SK-N-SH treated with all-trans-retinoic acid at 6 μM for 48 hours (cell line): ENCODE results near the gene TIMM17B.
A peak's percentile ranks its signal among the peaks of the same experiment; 100 is the strongest.

Experiments
- ATAC-seq: fragments of 200-7000 bp; cut with Tn5 transposase; 3 replicates; pipeline ENCODE4 v1.9.1; 2020; ENCODE audit warnings: mild to moderate bottlenecking, moderate library complexity
- ARNTL ChIP-seq: fragments of 450-650 bp; formaldehyde crosslinking; IDR thresholded peaks from 2 replicates; pipeline ENCODE4 v1.5.0; 2020; ENCODE audit warnings: low read depth, mild to moderate bottlenecking, moderate library complexity, borderline replicate concordance
- BACH2 ChIP-seq: fragments of 250-450 bp; sonication (Bioruptor Pico); IDR thresholded peaks from 2 replicates; pipeline ENCODE4 v1.9.0; 2021; ENCODE audit warnings: mild to moderate bottlenecking, borderline replicate concordance
- CREB5 ChIP-seq: fragments of 250-450 bp; sonication (Bioruptor Pico); IDR thresholded peaks from 2 replicates; pipeline ENCODE4 v1.5.1; 2020; ENCODE audit warnings: low read depth, mild to moderate bottlenecking, moderate library complexity
- CSRNP3 ChIP-seq: fragments of 250-450 bp; sonication (Bioruptor Pico); IDR thresholded peaks from 2 replicates; pipeline ENCODE4 v1.5.1; 2021; ENCODE audit warnings: mild to moderate bottlenecking, moderate library complexity
- ESRRG ChIP-seq: fragments of 250-450 bp; sonication (Bioruptor Pico); IDR thresholded peaks from 2 replicates; pipeline ENCODE4 v1.6.1; 2021; ENCODE audit warnings: mild to moderate bottlenecking
- GLIS3 ChIP-seq: fragments of 250-450 bp; sonication (Bioruptor Pico); IDR thresholded peaks from 2 replicates; pipeline ENCODE4 v1.5.0; 2020; ENCODE audit warnings: mild to moderate bottlenecking, moderate library complexity
- ISL1 ChIP-seq: fragments of 250-450 bp; sonication (Bioruptor Pico); IDR thresholded peaks from 2 replicates; pipeline ENCODE4 v2.1.2; 2022; ENCODE audit warnings: mild to moderate bottlenecking, moderate library complexity
- PPARA ChIP-seq: fragments of 250-450 bp; sonication (Bioruptor Pico); IDR thresholded peaks from 2 replicates; pipeline ENCODE4 v1.5.0; 2020; ENCODE audit warnings: mild to moderate bottlenecking, borderline replicate concordance
- RARB ChIP-seq: fragments of 250-450 bp; sonication (Bioruptor Pico); IDR thresholded peaks from 2 replicates; pipeline ENCODE4 v1.8.0; 2021; ENCODE audit warnings: mild to moderate bottlenecking, moderate library complexity
- SNAI2 ChIP-seq: fragments of 250-450 bp; sonication (Bioruptor Pico); IDR thresholded peaks from 2 replicates; pipeline ENCODE4 v1.5.0; 2020; ENCODE audit warnings: mild to moderate bottlenecking, moderate library complexity
- TCF4 ChIP-seq: fragments of 250-450 bp; sonication (Bioruptor Pico); IDR thresholded peaks from 2 replicates; pipeline ENCODE4 v1.8.0; 2021; ENCODE audit warnings: mild to moderate bottlenecking, moderate library complexity, borderline replicate concordance
- TOX ChIP-seq: fragments of 250-450 bp; sonication (Bioruptor Pico); IDR thresholded peaks from 2 replicates; pipeline ENCODE4 v1.8.0; 2021; ENCODE audit warnings: mild to moderate bottlenecking, moderate library complexity, borderline replicate concordance
- TSHZ2 ChIP-seq: fragments of 250-450 bp; sonication (Bioruptor Pico); IDR thresholded peaks from 2 replicates; pipeline ENCODE4 v1.5.0; 2020; ENCODE audit warnings: mild to moderate bottlenecking, moderate library complexity
- ZC3H10 ChIP-seq: fragments of 250-450 bp; sonication (Bioruptor Pico); IDR thresholded peaks from 2 replicates; pipeline ENCODE4 v1.5.1; 2021; ENCODE audit warnings: mild to moderate bottlenecking, moderate library complexity
- ZFP3 ChIP-seq: fragments of 250-450 bp; sonication (Bioruptor Pico); IDR thresholded peaks from 2 replicates; pipeline ENCODE4 v1.5.0; 2020; ENCODE audit warnings: mild to moderate bottlenecking, moderate library complexity
- ZFP30 ChIP-seq: fragments of 450-650 bp; formaldehyde crosslinking; IDR thresholded peaks from 2 replicates; pipeline ENCODE4 v1.5.0; 2022; ENCODE audit warnings: mild to moderate bottlenecking, moderate library complexity
- ZNF565 ChIP-seq: fragments of 450-650 bp; formaldehyde crosslinking; conservative IDR thresholded peaks from 2 replicates; pipeline ENCODE4 v1.5.0; 2020; ENCODE audit warnings: low read depth, mild to moderate bottlenecking, moderate library complexity
- ZNF70 ChIP-seq: fragments of 450-650 bp; formaldehyde crosslinking; IDR thresholded peaks from 2 replicates; pipeline ENCODE4 v1.5.0; 2020; ENCODE audit warnings: mild to moderate bottlenecking, moderate library complexity
- TF ChIP-seq, protein P1 (sequence below): fragments of 250-450 bp; sonication (Bioruptor Pico); IDR thresholded peaks from 2 replicates; pipeline ENCODE4 v1.8.0; 2021; ENCODE audit warnings: low read depth, mild to moderate bottlenecking, moderate library complexity, borderline replicate concordance
- TF ChIP-seq, protein P2 (sequence below): fragments of 250-450 bp; sonication (Bioruptor Pico); IDR thresholded peaks from 2 replicates; pipeline ENCODE4 v1.8.0; 2020; ENCODE audit warnings: mild to moderate bottlenecking, moderate library complexity, borderline replicate concordance

Gene TIMM17B

DNA sequence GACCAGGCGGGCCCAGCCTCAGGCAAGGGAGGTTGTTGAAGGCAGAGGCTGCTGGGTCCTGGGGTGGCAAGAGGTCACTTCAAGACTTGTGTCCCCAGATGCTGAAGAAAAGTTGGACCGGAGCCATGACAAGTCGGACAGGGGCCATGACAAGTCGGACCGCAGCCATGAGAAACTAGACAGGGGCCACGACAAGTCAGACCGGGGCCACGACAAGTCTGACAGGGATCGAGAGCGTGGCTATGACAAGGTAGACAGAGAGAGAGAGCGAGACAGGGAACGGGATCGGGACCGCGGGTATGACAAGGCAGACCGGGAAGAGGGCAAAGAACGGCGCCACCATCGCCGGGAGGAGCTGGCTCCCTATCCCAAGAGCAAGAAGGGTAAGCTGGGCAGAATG lies 4.6 kb upstream of the TIMM17B start:
- ATAC-seq = no peak
- TF ChIP-seq GLIS3 = no peak
- no peak for TF ChIP-seq ZFP30 (CRISPR knock-in tag)
- no peak for TF ChIP-seq TOX (CRISPR knock-in tag)
- TF ChIP-seq ESRRG (CRISPR knock-in tag) = no peak

DNA sequence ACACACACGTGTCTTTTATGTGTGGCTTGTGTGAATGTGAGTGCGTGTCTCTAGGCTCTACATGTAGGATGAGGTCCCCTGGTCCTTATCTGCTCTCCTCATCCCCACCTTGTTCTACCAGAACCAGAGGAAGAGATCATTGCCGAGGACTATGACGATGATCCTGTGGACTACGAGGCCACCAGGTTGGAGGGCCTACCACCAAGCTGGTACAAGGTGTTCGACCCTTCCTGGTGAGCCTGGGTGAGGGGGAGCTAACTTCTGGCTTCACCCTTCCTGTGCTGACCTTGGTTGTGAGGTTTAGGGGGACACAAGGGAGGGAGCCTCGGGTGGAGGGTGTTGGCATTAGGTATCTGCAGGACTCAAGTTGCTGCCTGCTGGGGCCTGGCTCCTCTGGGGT lies 3.5 kb upstream of the TIMM17B start:
- no peak for ATAC-seq
- TF ChIP-seq, protein P1, sequence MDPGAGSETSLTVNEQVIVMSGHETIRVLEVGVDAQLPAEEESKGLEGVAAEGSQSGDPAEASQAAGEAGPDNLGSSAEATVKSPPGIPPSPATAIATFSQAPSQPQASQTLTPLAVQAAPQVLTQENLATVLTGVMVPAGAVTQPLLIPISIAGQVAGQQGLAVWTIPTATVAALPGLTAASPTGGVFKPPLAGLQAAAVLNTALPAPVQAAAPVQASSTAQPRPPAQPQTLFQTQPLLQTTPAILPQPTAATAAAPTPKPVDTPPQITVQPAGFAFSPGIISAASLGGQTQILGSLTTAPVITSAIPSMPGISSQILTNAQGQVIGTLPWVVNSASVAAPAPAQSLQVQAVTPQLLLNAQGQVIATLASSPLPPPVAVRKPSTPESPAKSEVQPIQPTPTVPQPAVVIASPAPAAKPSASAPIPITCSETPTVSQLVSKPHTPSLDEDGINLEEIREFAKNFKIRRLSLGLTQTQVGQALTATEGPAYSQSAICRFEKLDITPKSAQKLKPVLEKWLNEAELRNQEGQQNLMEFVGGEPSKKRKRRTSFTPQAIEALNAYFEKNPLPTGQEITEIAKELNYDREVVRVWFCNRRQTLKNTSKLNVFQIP = no peak
- TF ChIP-seq RARB (CRISPR knock-in tag) (no peak), ZNF70 (no peak), ZFP30 (CRISPR knock-in tag) (no peak), ISL1 (CRISPR knock-in tag) (no peak)

GRCh38 chrX:48899078-48899410 lies 1.5 kb upstream of the TIMM17B start:
- no peak for ATAC-seq
- TF ChIP-seq TSHZ2 (CRISPR knock-in tag) (no peak), ZFP30 (CRISPR knock-in tag) (no peak), CREB5 (CRISPR knock-in tag) (no peak), SNAI2 (CRISPR knock-in tag) (no peak), PPARA (no peak), RARB (CRISPR knock-in tag) (no peak), ISL1 (CRISPR knock-in tag) (no peak), ARNTL (CRISPR knock-in tag) (no peak)
- TF ChIP-seq, protein P1 = no peak
- TF ChIP-seq, protein P2, sequence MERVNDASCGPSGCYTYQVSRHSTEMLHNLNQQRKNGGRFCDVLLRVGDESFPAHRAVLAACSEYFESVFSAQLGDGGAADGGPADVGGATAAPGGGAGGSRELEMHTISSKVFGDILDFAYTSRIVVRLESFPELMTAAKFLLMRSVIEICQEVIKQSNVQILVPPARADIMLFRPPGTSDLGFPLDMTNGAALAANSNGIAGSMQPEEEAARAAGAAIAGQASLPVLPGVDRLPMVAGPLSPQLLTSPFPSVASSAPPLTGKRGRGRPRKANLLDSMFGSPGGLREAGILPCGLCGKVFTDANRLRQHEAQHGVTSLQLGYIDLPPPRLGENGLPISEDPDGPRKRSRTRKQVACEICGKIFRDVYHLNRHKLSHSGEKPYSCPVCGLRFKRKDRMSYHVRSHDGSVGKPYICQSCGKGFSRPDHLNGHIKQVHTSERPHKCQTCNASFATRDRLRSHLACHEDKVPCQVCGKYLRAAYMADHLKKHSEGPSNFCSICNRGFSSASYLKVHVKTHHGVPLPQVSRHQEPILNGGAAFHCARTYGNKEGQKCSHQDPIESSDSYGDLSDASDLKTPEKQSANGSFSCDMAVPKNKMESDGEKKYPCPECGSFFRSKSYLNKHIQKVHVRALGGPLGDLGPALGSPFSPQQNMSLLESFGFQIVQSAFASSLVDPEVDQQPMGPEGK (CRISPR knock-in tag) = no peak

DNA sequence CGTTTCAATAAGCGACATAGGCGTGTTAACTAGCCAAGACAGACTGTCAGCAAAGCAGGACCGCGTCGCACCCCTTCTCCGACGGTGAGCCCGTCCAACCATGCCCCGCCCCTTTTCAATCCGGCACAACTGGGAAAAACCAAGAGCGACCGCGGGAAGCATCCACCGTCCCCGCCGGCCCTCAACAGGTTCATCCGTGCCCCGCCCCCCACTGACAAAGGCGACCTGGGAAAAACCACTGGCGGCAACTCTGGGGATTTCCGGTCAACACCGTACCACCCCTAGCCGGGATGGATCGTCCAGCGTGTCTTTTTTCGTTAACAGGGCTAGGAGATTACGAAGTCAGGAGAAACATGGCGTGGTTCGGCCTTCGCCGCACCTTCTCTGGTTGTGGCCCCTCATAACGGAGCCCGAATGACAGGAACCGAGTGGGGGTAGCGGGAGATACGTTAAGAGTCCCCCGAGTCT lies 377 bp downstream of the TIMM17B start:
- peak; percentile 62 for ATAC-seq
- no peak for TF ChIP-seq ZNF565 (CRISPR knock-in tag)
- TF ChIP-seq PPARA = no peak
- TF ChIP-seq ZC3H10 = no peak
- no peak for TF ChIP-seq TSHZ2 (CRISPR knock-in tag)
- no peak for TF ChIP-seq SNAI2 (CRISPR knock-in tag)
- TF ChIP-seq ARNTL (CRISPR knock-in tag) = no peak
- no peak for TF ChIP-seq GLIS3
- no peak for TF ChIP-seq CSRNP3
- no peak for TF ChIP-seq ZFP3 (CRISPR knock-in tag)
- no peak for TF ChIP-seq TCF4 (CRISPR knock-in tag)
- TF ChIP-seq ESRRG (CRISPR knock-in tag) = no peak
- TF ChIP-seq, protein P1 = no peak
- no peak for TF ChIP-seq ZNF70
- TF ChIP-seq RARB (CRISPR knock-in tag) = no peak
- no peak for TF ChIP-seq BACH2
